Large intestine (tissue), 3 donors: ENCODE data around the gene MFAP2. TPM values are rescaled to one million over a fixed set of nuclear protein-coding genes. Genes with fewer than 3 reads are reported as not detected.
"Not testable (repeated sequence)": the region's sequence is repeated elsewhere in the genome, so short reads cannot be mapped to it uniquely, and the experiment has no call there.

Experiments
- DNase-seq, 2 donors: peaks; one replicate each; pipeline versions ENCODE4 v3.0.0 to v3.0.0-alpha.2; 2013
- H3K27ac ChIP-seq: one replicate; pipeline ENCODE4 v1.5.1; 2013; ENCODE audit warnings: low read length
- H3K27me3 ChIP-seq: 2 replicates; pipeline ENCODE4 v1.6.1; 2013; ENCODE audit warnings: low read length; ENCODE audit not compliant: control insufficient read depth, insufficient read depth
- H3K36me3 ChIP-seq: 2 replicates; pipeline ENCODE4 v1.6.1; 2013; ENCODE audit warnings: low read length; ENCODE audit not compliant: control insufficient read depth, insufficient read depth
- H3K4me1 ChIP-seq: one replicate; pipeline ENCODE4 v1.6.1; 2013; ENCODE audit warnings: low read length; ENCODE audit not compliant: control insufficient read depth, insufficient read depth
- H3K4me3 ChIP-seq: one replicate; pipeline ENCODE4 v1.5.1; 2013; ENCODE audit warnings: low read length
- H3K9me3 ChIP-seq: one replicate; pipeline ENCODE4 v1.6.1; 2013; ENCODE audit warnings: mild to moderate bottlenecking, low read depth, low read length, moderate library complexity; ENCODE audit not compliant: control insufficient read depth
- whole genome bisulfite sequencing: methylation state at CpG from one replicate; pipeline ENCODE4 v1.1.5; 2013; ENCODE audit warnings: low lambda C conversion rate; ENCODE audit not compliant: insufficient coverage; 5-methylcytosine and 5-hydroxymethylcytosine counted together
- polyA plus RNA-seq: library from polyadenylated mRNA; unstranded; fragments of 120-200 nt; gene quantifications from one replicate; pipeline ENCODE4 v1.2.1, GENCODE V29; 2013

The MFAP2 gene
- polyA plus RNA-seq, 1 donor, result 121 TPM

DNA sequence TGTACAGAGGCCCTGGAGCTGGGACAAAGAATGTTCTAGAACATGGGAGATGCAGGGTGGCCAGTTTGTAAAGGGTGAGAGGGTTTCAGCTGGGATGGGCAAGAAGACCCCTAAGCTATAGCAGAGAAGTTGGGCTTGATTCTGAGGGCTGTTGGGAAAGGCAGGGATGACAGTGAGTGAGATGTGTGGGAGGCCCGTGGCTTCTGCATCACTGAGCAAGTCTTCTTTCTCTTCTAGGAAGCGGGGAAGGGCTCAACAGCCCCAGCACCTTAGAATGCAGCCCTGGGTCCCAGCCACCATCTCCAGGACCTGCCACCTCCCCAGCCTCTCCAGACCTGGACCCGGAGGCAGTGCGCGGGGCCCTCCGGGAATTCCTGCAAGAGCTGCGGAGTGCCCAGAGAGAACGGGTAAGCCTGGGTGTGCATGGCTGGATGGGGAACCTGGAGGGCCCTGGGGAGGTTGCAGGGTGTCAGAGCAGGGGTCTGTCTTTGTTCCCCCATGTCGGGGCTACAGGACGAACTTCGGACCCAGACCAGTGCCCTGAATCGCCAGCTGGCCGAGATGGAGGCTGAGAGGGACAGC is 14.8 kb downstream of the MFAP2 start:
- H3K36me3 ChIP-seq, result peaks cover 21% of the 10 kb centered on the region
- no peak for DNase-seq
- H3K27ac ChIP-seq, result no peak overlapping the region
- no CpG with 5 or more reads among the region's 13 CpGs for WGBS
- no peaks in the 10 kb centered on the region for H3K27me3 ChIP-seq
- H3K4me3 ChIP-seq, result no peak overlapping the region
- no peaks in the 10 kb centered on the region for H3K9me3 ChIP-seq
- peaks cover 6% of the 10 kb centered on the region for H3K4me1 ChIP-seq

- not testable (repeated sequence) for DNase-seq, H3K27me3 ChIP-seq, H3K4me3 ChIP-seq, H3K4me1 ChIP-seq, H3K27ac ChIP-seq, H3K9me3 ChIP-seq
- 100% methylated on average over 2 of the region's 4 CpGs for WGBS
- peaks cover 16% of the 10 kb centered on the region for H3K36me3 ChIP-seq
These were observed 16.3 kb downstream of the MFAP2 start for GRCh38 chr1:16964169-16964568.

DNA sequence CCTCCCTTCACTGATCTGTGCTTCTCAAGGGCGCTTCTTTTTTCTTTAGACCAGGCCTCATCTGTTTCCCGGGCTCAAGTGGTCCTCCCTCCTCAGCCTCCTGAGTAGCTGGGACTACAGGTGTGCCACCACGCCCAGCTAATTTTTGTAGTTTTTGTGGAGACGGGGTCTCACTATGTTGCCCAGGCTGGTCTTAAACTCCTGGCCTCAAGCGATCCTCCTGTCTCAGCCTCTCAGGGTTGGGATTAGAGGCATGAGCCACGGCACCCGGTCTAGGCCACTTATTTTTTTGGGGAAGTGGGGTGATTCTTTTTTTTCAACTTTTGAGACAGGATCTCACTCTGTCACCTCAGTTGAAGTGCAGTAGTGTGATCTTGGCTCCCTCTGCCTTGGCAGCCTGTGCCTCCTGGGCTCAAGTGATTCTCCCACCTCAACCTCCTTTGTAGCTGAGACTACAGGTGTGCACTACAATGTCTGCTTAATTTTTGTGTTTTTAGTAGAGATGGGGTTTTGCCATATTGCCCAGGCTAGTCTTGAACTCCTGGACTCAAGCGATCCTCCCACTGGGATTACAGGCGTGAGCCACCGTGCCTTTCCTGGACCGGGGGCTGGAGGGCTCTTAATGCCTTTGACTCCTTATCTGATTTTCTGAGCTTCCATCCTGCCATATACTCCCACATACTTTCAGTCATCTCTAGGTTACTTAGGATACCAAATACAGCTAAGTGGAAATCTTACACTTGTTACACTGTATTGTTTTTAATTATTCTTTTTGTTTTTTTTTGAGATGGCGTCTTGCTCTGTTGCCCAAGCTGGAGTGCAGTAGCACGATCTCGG is 18.9 kb downstream of the MFAP2 start:
- H3K27me3 ChIP-seq, result no peaks in the 10 kb centered on the region
- H3K4me3 ChIP-seq, result peak overlapping the region; percentile 24
- WGBS, result no CpG with 5 or more reads among the region's 14 CpGs
- peaks cover 3% of the 10 kb centered on the region for H3K4me1 ChIP-seq
- peaks cover 11% of the 10 kb centered on the region for H3K36me3 ChIP-seq
- H3K9me3 ChIP-seq, result no peaks in the 10 kb centered on the region
- no peak overlapping the region for H3K27ac ChIP-seq
- DNase-seq, result no peak

DNA sequence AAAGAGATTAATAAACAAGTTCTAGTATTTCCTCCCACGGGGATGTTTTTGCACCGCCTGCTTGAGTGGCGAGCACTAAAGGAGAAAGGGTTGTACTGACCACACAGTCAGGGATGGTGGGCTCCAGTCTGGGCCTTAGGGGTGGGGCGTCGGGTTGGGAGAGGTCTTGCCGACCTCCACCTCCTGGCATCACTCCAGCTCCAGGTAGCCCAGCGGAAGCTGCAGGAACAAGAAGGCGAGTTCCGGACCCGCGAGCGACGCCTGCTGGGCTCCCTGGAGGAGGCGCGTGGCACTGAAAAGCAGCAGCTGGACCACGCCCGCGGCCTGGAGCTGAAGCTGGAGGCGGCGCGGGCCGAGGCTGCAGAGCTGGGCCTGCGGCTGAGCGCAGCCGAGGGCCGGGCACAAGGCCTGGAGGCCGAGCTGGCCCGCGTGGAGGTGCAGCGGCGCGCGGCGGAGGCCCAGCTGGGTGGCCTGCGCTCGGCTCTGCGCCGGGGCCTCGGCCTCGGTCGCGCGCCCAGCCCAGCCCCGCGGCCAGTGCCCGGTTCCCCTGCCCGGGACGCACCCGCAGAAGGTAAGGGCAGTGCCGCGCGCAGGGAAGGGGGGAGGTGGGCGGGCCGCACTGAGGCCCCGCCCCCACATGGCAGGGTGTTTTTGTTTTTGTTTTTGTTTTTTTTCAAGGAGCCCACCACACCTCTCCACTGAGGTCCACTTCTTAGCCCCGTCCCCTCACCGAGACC is 19.7 kb downstream of the MFAP2 start:
- WGBS, result no CpG with 5 or more reads among the region's 57 CpGs

DNA sequence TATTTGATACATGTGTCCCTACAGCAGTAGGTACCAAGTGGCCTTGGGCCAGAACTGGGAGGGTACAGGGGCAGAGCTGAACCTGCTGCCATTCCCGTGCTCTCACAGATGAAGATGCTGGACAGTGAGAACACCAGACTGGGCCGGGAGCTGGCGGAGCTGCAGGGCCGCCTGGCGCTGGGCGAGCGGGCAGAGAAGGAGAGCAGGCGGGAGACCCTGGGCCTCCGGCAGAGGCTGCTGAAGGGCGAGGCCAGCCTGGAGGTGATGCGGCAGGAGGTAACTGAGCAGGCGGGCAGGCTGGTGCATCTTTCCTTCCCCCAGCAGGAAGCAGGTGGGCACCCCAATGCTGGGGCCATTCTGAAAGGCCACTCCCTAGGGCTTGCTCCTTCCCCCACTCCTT is 21.9 kb downstream of the MFAP2 start:
- no peak overlapping the region for H3K4me3 ChIP-seq
- WGBS, result no CpG with 5 or more reads among the region's 12 CpGs
- no peak for DNase-seq
- peaks cover 3% of the 10 kb centered on the region for H3K36me3 ChIP-seq
- H3K9me3 ChIP-seq, result no peaks in the 10 kb centered on the region
- H3K27me3 ChIP-seq, result no peaks in the 10 kb centered on the region
- H3K27ac ChIP-seq, result no peak overlapping the region
- peaks cover 3% of the 10 kb centered on the region for H3K4me1 ChIP-seq

More for the DNA sequence above, 19.7 kb downstream of the MFAP2 start:
- no peak overlapping the region for H3K27ac ChIP-seq
- peaks cover 7% of the 10 kb centered on the region for H3K36me3 ChIP-seq
- no peaks in the 10 kb centered on the region for H3K9me3 ChIP-seq
- H3K4me3 ChIP-seq, result peak overlapping the region; percentile 37
- H3K27me3 ChIP-seq, result no peaks in the 10 kb centered on the region
- peaks cover 3% of the 10 kb centered on the region for H3K4me1 ChIP-seq
- DNase-seq, result peak; percentile 76 to 82

- WGBS, result no CpG with 5 or more reads among the region's 8 CpGs
- Histone ChIP-seq H3K36me3 (peaks cover 3% of the 10 kb centered on the region), H3K9me3 (no peaks in the 10 kb centered on the region), H3K4me1 (peaks cover 3% of the 10 kb centered on the region), H3K27me3 (no peaks in the 10 kb centered on the region), H3K4me3 (no peak overlapping the region), H3K27ac (no peak overlapping the region)
- no peak for DNase-seq
These were observed 22.7 kb downstream of the MFAP2 start for GRCh38 chr1:16957731-16958130.

DNA sequence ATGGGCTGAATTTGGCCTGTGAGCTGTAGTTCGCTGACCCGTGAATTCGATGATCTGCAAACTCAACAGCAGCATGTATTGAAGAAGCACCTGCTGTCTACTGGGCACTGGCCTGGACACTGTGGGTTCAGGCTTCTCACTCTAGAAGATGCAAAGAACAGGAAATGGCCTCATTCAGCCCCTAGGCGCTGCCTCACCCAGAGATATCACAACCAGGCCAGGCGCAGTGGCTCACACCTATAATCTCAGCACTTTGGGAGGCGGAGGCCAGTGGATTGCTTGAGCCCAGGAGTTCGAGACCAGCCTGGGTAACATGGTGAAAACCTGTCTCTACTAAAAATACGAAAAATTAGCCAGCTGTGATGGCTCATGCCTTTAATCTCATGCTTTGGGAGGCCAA is 23.6 kb downstream of the MFAP2 start:
- no peaks in the 10 kb centered on the region for H3K9me3 ChIP-seq
- peaks cover 3% of the 10 kb centered on the region for H3K36me3 ChIP-seq
- 100% methylated on average over 1 of the region's 8 CpGs for WGBS
- no peak for DNase-seq
- no peaks in the 10 kb centered on the region for H3K27me3 ChIP-seq
- no peak overlapping the region for H3K4me3 ChIP-seq
- no peak overlapping the region for H3K27ac ChIP-seq
- H3K4me1 ChIP-seq, result peaks cover 3% of the 10 kb centered on the region

DNA sequence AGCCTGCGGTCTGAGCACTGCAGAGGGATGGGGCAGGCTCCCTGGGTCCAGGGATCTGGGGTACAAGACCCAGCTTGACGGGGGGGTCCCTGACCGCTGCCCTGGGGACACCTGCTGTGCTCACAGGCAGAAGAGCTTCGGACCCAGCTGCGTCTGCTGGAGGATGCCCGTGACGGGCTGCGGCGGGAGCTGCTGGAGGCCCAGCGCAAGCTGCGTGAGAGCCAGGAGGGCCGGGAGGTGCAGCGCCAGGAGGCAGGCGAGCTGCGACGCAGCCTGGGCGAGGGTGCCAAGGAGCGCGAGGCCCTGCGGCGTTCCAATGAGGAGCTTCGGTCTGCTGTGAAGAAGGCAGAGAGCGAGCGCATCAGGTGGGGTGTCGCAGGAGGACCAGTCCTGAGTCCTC is 25.2 kb downstream of the MFAP2 start:
- no peaks in the 10 kb centered on the region for H3K4me1 ChIP-seq
- no peaks in the 10 kb centered on the region for H3K27me3 ChIP-seq
- no peak for DNase-seq
- peaks cover 3% of the 10 kb centered on the region for H3K36me3 ChIP-seq
- H3K4me3 ChIP-seq, result no peak overlapping the region
- no peaks in the 10 kb centered on the region for H3K9me3 ChIP-seq
- no CpG with 5 or more reads among the region's 25 CpGs for WGBS
- H3K27ac ChIP-seq, result no peak overlapping the region

DNA sequence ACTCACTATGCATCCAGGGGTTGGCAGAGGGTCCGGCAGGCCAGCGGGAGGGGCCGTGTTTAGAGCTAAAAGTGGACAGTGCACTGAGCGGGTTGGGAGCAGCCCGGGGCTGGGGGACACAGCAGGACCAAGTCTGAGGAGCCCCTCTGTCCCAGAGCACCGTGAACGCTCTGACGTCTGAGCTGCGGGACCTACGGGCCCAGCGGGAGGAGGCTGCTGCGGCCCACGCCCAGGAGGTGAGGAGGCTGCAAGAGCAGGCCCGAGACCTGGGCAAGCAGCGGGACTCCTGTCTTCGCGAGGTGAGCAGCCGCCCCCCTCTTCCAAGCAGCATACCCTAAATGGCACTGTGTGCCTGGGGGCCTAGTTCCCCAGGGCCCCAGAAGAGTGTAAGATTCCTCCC is 25.8 kb downstream of the MFAP2 start:
- H3K27me3 ChIP-seq, result no peaks in the 10 kb centered on the region
- no peak for DNase-seq
- WGBS, result no CpG with 5 or more reads among the region's 18 CpGs
- H3K36me3 ChIP-seq, result peaks cover 3% of the 10 kb centered on the region
- H3K4me1 ChIP-seq, result no peaks in the 10 kb centered on the region
- no peak overlapping the region for H3K4me3 ChIP-seq
- no peak overlapping the region for H3K27ac ChIP-seq
- H3K9me3 ChIP-seq, result no peaks in the 10 kb centered on the region

DNA sequence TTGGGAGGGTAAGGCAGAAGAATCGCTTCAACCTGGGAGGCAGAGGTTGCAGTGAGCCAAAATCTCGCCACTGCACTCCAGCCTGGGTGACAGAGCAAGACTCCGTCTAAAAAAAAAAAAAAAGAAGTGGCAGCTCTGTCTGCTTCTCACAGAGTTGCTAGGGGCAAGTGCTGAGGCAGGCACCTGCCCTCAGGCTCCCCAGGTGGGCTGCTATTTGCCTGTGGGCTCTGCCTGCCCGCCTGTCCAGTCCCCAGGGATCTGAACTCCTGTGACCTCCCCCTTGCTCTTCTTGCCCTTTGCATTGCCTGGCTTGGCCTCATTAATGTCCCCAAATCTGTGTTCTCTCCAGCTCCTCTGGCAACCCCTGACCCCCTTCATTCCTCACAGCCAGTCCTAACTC is 28.0 kb downstream of the MFAP2 start:
- not testable (repeated sequence) for H3K36me3 ChIP-seq, H3K4me1 ChIP-seq, DNase-seq, H3K27ac ChIP-seq, H3K27me3 ChIP-seq, H3K9me3 ChIP-seq, H3K4me3 ChIP-seq
- no CpG with 5 or more reads among the region's 4 CpGs for WGBS
